NCI-H524 treated with DMSO at 0.1 percent for 48 hours (cell line): ENCODE results near the gene MYT1.
A peak's percentile ranks its signal among the peaks of the same experiment; 100 is the strongest.
"Not testable (repeated sequence)": the region's sequence is repeated elsewhere in the genome, so short reads cannot be mapped to it uniquely, and the experiment has no call there.

Experiments
- DNase-seq: peaks from one replicate; lab custom pipeline; 2025; lab: John Stamatoyannopoulos, UW

MYT1 gene

DNA sequence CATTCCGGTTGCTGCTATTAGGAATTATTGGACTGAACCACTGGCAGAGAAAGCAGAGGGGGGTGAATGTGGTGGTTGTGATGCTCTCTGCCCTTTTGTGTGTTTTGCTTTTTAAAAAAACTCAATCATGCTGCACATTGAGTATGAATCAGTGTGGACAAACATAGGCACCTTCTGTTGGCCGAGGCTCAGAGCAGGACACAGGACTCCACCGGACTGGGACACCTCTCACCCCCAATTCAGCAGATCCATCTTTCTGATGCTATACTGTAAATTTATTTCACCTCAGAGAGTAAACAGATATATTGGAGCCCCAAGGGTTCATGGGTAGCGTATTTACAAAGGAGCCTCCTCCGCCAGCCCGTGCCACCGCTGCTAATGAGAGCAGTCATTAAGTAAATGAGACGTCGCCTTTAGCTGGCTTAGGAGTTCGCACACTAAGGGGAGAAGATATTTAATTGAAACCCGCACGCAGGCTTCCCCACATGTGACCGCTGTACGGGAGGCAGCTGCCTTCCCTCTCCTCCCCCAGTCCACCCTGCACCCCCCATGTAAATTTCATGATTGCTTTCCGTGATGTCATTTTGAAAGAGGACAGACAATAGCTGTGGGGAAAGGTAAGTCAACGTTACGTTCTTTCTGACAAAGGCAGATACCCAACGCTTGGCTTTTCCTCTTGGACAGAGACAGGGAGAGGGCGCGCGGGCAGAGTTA, at the start of gene MYT1:
MYT1 (plus strand) TSS at position 330 of the 714 bp plus-strand sequence. CDS start 34,410 bp downstream, outside the sequence.
- DNase-seq, result peak; percentile 85

DNA sequence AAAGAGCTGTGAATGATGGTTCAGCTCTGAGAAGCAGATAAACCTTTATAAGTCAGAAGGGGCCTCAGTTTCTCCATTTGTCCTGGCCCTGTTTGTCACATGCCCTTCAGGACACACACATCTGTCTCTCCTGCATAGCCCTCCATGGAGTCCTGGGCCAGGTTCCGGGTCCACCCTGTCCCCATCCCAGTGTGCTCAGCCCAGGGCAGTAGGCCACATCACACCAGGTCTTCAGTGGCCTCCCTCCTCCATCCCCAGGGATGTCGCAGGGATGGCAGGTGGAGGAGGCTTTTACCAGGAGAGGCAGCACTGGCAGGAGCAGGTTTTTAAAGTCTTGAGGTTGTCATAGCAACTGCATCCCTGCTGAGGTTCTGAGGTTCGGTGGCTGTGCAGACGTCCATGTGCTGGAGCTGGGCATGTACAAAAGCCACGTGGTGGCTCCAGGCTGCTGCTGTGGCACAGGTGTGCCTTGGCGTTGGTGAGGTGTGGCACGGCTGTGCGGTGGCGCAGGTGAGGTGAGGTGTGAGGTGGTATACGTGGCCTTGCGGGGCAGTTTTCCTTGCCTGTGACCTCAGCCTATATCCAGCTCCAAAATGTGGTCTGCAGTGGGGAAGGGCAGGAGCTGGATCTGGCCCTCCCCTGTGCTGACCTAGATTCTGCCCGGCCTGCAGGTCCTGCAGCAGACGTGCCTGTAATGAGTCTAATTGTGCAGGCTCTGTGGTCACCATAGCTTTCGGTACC, 48.9 kb upstream of the MYT1 start:
- DNase-seq, result no peak

DNA sequence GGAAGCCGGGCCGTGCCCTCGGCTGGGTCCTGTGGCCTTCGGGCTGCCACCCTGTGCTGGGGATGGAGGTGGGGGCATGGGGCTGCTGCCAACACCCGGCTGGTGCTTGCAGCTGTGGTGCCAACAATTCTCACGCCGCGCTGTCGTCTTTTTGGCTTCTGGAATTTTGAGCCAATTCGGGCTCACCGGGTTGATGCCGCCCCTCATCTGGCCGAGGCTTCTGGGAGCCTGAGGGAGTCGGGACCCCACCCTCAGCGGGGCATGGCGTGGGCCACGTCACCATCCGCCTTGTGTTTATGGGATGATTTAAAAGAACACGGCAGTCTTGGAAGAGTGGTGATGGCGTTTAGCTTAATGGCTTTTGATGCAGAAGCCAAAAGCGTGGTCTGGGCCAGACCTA, 48.2 kb upstream of the MYT1 start:
- DNase-seq, result no peak

DNA sequence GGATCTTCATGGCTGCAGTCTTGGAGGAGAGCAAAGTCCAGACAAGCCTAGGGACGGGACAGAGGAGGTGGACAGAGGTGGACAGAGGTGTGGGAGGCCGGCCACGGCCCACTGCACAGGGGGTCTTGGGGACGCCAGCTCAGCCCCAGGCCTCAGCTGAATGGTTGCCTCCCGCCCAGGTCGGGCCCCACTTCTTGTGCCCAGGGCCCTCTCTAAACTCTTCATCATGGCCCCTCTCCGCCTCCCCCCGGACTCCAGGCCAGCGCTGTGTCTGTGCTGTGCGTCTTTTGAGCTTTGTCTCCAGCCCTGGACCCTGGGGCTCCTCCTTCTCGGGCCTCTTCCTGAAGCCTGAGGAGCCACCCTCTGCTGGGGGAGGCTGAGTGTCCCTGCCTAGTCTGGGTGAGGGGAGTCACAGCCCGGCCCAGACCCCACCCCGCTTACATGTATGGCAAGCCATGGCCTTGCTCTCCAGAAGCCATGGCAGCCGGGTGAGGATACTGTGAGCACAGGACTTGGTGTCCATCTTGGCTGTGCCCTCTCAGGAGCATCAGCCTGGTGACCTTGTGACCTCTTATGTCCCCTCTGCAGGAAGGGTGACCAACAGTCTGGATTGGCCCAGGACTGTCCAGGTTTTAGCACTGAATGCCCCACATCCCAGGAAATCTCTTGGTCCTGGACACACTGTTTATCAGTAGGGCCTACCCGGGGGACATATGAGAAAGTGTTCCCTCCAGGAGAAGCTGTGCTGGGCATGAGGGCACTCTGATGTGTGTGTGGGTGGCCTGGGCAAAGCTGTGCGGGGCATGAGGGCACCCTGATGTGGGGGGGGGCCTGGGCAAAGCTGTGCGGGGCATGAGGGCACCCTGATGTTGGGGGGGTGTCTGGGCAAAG, 47.5 kb upstream of the MYT1 start:
- no peak for DNase-seq

DNA sequence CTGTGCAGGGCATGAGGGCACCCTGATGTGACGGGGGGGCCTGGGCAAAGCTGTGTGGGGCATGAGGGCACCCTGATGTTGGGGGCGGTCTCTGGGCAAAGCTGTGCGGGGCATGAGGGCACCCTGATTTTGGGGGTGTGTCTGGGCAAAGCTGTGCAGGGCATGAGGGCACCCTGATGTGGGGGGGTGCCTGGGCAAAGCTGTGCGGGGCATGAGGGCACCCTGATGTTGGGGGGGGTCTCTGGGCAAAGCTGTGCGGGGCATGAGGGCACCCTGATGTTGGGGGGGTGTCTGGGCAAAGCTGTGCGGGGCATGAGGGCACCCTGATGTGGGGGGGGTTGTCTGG, 46.8 kb upstream of the MYT1 start:
- DNase-seq, result not testable (repeated sequence)

DNA sequence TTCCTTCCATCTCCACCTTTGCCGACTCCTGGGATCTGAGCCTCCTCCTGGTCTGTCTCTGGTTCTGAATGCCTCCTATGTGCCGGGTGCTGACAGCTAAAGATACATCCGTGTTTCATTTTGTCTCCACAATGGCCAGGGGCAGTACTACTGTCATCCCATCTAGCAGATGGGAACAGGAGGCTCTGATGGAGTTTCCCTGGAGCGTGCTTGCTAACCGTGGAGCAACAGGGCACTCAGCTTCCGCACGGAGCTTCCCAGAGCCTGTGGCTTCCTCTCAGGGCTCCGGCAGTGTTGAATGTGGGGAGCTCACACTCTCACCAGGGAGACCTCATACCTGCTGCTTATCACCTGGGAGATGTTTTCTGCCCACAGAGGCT, 45.0 kb upstream of the MYT1 start:
- DNase-seq, result no peak

DNA sequence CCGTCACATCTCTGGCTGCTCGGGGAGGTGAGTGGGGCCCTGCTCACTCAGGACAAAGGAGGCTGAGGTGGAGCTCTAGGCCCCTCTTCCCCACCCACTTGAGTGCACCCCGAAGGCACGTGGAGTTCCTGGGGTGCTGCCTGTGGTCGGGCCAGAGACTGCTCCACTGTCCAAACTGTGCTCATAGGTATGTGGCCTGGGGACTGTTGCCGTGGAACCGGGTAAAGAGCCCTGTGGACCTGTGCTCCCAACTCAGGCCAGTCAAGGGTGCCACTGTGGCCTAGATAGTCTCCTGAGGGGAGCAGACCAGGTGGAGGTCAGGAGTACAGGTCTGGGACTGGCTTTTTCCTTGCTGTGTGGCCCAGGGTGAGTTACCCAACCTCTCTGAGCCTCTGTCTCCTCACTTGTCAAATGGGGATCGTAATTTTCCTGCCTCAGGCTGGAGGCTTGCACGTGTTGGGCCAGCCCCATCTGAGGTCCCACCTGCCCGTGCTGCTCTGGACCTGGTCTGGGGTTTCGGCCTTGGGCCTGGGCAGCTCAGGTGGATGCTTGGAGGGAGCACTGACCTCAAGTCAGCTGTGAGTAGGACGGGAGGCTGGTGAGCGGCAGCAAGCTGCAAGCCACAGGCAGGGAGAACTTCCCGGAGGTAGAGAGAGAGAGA, 44.4 kb upstream of the MYT1 start:
- DNase-seq, result no peak

DNA sequence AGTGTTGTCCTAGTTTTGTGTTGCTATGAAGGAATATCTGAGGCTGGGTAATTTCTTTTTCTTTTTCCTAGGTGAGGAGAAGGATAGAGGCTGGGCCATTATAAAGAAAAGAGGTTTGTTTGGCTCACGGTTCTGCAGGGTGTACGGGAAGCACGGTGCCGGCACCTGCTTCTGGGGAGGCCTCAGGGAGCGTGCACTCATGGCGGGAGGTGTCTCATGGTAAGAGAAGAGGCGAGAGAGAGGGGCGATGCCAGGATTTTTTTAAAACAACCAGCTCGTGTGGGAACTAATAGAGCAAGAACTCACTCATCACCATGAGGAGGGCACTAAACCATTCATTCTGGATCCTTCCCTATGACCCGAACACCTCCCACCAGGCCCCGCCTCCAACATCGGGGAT, 42.7 kb upstream of the MYT1 start:
- DNase-seq, result no peak

DNA sequence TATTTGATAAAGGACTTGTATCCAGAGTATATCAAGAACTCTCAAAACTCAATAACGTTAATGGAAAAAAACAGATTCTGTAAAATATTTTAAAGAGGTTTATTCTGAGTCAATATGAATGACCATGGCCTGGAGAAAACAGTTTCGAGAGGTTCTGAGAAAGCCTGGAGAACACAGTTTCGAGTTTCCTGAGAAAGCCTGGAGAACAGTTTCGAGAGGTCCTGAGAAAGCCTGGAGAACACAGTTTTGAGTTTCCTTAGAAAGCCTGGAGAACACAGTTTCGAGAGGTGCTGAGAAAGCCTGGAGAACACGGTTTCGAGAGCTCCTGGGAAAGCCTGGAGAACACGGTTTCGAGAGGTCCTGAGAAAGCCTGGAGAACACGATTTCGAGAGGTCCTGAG, 41.3 kb upstream of the MYT1 start:
- not testable (repeated sequence) for DNase-seq

DNA sequence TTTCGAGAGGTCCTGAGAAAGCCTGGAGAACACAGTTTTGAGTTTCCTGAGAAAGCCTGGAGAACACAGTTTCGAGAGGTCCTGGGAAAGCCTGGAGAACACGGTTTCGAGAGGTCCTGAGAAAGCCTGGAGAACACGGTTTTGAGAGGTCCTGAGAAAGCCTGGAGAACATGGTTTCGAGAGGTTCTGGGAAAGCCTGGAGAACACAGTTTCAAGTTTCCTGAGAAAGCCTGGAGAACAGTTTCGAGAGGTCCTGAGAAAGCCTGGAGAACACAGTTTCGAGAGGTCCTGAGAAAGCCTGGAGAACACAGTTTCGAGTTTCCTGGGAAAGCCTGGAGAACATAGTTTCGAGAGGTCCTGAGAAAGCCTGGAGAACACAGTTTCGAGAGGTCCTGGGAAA, 40.7 kb upstream of the MYT1 start:
- DNase-seq, result not testable (repeated sequence)

DNA sequence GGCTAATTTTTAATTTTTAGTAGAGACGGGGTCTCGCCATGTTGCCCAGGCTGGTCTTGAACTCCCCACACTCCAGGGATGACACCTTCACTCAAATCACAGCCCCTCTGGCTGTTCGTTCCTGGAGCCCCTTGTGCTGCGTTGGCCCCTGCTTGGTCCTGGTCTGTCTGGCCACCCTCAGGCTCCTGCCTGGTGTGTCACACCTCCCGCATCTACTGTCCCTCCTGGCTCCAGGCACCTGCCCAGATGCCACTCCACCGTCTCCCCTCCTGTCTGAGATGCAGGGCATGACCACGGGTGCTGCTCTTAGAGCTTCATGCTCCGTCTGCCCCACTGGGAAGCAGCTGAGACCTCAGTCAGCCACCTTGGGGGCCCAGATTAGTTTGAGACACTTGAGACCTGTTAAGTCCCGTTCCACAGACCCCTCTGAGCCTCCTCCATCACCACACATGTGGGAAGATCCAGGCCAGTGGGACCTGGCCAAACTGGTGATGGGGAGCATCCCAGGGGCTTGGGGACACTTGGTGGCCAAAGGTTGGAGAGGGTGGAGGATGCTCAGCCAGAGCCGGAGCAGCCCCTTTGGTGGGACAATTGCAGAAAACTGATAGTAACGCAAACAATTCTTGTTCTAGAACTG, 35.0 kb upstream of the MYT1 start:
- no peak for DNase-seq

DNA sequence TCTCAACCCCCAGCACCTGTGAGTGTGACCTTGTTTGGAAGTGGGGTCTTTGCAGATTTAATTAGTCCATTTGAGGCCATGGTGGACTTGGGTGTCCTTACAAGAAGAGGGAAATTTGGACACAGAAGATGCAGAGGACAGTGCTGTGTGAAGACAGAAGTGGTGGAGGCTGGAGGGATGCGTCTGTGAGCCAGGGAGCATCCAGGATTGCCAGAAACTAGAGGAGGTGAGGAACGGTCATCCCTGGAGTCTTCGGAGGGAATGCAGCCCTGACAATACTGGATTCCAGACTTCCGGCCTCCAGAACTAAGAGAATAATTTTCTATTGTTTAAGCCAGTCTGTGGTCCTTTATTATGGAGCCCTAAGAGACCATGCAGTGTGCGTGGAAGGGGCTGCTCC, 34.0 kb upstream of the MYT1 start:
- no peak for DNase-seq

DNA sequence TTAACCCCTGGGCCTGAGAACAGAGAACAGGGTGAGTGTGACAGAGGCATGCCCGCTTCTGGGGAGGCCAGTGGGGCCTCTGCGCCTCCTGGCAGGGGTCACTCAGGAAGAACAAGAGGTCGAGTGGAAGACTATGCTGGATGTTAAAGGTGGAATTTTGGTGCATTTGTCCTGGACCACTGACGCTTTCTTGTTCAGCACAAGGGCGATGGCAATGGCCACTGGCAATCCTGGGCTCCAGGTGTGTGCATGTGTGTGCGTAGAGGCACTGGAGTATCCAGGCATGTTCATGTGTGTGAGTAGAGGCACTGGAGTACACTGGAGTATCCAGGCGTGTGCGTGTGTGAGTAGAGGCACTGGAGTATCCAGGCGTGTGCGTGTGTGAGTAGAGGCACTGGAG, 33.4 kb upstream of the MYT1 start:
- DNase-seq, result no peak

DNA sequence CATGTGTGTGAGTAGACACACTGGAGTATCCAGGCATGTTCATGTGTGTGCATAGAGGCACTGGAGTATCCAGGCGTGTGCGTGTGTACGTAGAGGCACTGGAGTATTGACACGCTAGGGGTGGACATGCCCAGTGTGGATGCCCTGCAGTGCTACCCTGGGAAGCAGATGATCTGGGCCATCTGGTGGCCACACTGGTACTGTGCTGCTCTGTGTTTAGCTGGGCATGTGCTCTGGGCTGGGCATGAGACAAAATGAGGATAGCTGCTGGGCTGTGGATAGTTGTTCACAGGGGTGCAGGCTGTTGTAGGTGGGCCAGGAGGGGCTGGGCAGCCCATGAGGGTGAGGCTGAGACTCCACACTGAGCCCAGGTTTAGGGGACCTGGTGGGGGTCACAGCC, 32.8 kb upstream of the MYT1 start:
- DNase-seq, result peak; percentile 5

DNA sequence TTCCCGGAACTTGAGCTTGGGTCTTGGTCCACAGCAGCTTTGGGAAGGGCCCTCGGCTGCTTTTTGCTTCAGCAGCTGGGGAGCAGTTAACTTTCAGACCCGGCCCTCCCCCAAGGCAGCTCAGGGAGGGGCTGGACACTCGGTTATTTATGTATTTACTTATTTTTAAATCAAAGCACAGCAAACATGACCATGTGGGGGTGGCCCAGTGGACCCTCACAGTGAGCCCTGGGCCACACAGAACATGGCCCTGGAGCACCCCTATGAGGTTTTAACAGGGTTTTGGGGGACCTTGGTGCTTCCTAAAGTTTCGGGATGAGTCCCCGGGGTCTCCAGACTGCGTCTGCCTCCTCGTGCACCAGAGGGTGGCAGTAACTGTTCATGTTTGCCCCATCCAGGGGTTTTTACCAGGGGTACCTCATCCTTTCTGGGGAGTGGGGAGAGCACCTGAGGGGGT, 30.3 kb upstream of the MYT1 start:
- DNase-seq, result no peak

DNA sequence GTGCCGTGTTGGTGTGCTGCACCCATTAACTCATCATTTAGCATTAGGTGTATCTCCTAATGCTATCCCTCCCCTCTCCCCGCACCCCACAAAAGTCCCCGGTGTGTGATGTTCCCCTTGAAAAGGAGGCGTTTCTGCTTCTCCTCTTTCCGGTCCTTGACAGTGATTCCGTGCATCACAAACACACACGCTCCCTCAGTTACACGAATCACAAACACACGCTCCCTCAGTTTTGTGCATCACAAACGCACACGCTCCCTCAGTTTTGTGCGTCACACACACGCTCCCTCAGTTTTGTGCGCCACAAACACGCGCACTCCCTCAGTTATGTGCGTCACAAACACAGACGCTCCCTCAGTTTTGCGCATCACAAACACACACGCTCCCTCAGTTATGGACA, 29.5 kb upstream of the MYT1 start:
- DNase-seq, result not testable (repeated sequence)

DNA sequence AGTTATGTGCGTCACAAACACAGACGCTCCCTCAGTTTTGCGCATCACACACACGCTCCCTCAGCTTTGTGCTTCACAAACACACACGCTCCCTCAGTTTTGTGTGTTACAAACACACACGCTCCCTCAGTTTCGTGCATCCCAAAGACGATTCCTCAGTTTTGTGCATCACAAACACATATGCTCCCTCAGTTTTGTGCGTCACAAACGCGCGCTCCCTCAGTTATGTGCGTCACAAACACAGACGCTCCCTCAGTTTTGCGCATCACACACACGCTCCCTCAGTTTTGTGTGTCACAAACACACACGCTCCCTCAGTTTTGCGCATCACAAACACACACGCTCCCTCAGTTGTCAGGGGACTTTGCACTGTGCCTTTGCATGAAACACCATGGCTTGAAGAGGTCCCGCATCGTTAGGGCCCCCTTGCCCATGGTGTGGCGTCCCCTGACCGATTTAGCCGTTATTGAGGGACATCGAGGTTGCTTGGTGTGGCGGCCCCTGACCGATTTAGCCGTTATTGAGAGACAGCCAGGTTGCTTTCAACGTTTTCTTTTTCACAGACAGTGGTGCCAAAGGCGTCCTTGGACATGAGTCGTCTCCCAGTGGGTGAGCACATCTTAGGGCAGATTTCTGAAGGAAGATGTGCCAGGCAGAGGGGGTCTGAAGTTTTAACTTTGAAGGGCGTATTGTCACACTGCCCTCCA, 28.1 kb upstream of the MYT1 start:
- no peak for DNase-seq

DNA sequence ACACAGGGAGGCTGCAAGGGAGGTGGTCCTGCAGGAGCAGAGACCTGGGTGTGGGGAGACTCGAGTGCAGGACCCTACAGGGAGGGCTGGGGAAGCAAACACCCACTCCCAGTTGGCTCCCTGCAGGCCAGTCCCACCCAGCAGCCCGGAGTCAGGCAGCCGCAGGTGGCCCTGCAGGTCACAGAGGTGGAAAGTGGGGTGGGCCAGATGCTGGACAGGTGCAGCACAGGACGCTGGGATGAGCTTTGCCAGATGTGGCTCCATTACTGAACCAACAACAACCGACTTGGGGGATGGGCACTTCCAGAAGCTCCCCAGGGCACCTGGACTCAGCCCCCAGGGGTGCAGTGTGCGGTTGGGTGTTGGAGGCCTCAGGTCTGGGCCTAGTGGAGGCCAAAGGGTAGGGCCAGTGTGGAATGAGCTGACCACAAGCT, 26.6 kb upstream of the MYT1 start:
- DNase-seq, result no peak

DNA sequence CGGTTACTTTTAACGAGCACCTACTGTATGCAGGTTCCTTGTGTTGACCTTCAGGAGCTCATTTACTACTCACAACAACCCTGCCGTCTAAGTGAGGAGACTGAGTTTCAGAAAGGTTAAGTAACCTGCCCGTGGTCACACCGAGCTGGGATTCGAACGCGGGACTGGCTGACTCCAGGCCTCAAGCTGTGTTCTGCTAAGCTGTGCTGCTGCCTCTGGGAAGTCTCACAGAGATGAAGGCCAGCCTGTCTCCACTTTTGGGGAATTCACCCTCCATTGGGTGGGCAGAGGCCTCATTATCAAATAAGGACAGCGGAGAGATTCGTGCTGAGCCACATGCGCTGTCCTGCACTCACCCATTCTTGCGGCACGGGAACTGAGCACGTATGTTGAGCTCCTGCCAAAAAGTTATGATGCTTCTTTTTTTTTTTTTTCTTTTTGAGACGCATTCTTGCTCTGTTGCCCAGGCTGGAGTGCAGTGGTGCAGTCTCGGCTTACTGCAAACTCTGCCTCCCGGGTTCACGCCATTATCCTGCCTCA, 25.9 kb upstream of the MYT1 start:
- no peak for DNase-seq

DNA sequence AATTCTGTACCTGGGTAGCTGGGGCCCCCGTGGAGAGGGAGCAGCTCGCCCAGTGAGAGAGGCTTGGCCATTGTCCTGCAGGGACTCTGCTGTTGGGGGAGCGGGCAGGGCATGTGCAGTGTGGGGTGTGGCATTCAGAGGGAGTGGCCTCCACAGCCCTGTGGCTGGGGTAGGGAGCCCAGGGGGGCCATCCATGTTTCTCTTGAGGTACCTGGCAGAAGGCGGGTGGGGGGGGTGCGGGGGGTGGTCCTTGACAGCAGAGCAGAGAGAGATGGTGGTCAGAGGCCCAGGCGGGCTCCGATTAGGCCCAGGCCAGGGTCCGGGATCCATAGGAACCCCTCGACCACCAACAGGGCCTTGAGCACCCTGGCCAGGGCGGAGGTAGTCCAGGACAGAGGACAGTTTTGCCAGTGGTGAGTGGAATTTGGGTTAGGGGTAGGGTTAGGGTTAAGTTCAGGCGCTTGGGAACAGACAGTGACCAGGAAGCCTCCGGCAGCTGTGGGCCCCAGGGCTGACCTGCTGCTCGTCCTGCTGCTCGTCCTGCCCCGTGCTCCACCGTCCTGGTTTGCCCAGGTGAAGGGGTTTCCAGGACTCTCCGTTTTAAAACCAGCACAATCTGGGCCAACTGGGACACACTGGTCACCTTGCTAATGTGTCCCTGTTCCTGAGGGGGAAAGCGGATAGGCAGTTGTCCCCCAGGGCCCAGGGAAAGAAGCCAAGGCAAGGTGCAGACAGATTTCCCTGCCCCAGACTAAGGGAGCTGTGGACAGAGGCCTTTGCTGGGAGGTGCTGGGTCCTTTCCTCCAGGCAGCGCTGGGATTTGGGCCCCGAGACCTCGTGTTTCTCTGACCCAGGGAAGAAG, 24.8 kb upstream of the MYT1 start:
- DNase-seq, result no peak
